Measurements from ENCODE around the gene YIF1A.

The YIF1A gene

GRCh38 chr11:66264383-66264782, 24.6 kb downstream of the YIF1A start:
- no peak for TF ChIP-seq CTCF (IDR thresholded peaks at IDR 0.05; ENCODE audit: insufficient read depth, low read depth, low read length, missing control alignments)
- H3K4me3 ChIP-seq (ENCODE audit: low read depth, low read length), result no peak overlapping the region
- no peak for DNase-seq (ENCODE audit: low read depth)

GRCh38 chr11:66263785-66264184, 25.2 kb downstream of the YIF1A start:
- no peak for TF ChIP-seq CTCF (IDR thresholded peaks at IDR 0.05; ENCODE audit: insufficient read depth, low read depth, low read length, missing control alignments)

GRCh38 chr11:66263231-66263630, 25.7 kb downstream of the YIF1A start:
- no peak for DNase-seq (ENCODE audit: low read depth)
- H3K4me3 ChIP-seq (ENCODE audit: low read depth, low read length), result no peak overlapping the region
- no peak for TF ChIP-seq CTCF (IDR thresholded peaks at IDR 0.05; ENCODE audit: insufficient read depth, low read depth, low read length, missing control alignments)

More at GRCh38 chr11:66263785-66264184, 25.2 kb downstream of the YIF1A start:
- DNase-seq (ENCODE audit: low read depth), result no peak
- H3K4me3 ChIP-seq (ENCODE audit: low read depth, low read length), result no peak overlapping the region

- no peak for TF ChIP-seq CTCF (IDR thresholded peaks at IDR 0.05; ENCODE audit: insufficient read depth, low read depth, low read length, missing control alignments)
- no peak for DNase-seq (ENCODE audit: low read depth)
- H3K4me3 ChIP-seq (ENCODE audit: low read depth, low read length), result no peak overlapping the region
These were observed 26.2 kb downstream of the YIF1A start for GRCh38 chr11:66262696-66263095.

GRCh38 chr11:66262191-66262590, 26.8 kb downstream of the YIF1A start:
- no peak for DNase-seq (ENCODE audit: low read depth)
- no peak for TF ChIP-seq CTCF (IDR thresholded peaks at IDR 0.05; ENCODE audit: insufficient read depth, low read depth, low read length, missing control alignments)
- H3K4me3 ChIP-seq (ENCODE audit: low read depth, low read length), result no peak overlapping the region

- no peak for DNase-seq (ENCODE audit: low read depth)
- no peak overlapping the region for H3K4me3 ChIP-seq (ENCODE audit: low read depth, low read length)
- TF ChIP-seq CTCF (IDR thresholded peaks at IDR 0.05; ENCODE audit: insufficient read depth, low read depth, low read length, missing control alignments), result no peak
These were observed 27.4 kb downstream of the YIF1A start for GRCh38 chr11:66261578-66261977.

- DNase-seq (ENCODE audit: low read depth), result no peak
- TF ChIP-seq CTCF (IDR thresholded peaks at IDR 0.05; ENCODE audit: insufficient read depth, low read depth, low read length, missing control alignments), result no peak
- H3K4me3 ChIP-seq (ENCODE audit: low read depth, low read length), result no peak overlapping the region
These were observed 29.0 kb downstream of the YIF1A start for GRCh38 chr11:66259956-66260355.
